Stimulated activated naive CD8-positive, alpha-beta T cell treated with anti-CD3 and anti-CD28 coated beads, Interleukin-15, Interleukin-2, amounts not matched to agents 100 U/mL and 50 U/mL, for 24 hours (primary cell): ENCODE data around the gene PGBD2.
"Not testable (repeated sequence)": the region's sequence is repeated elsewhere in the genome, so short reads cannot be mapped to it uniquely, and the experiment has no call there.

Experiments used
- ATAC-seq: fragments of 150-1000 bp; cut with Tn5 transposase; one replicate; pipeline ENCODE4 v1.10.0; 2021
- DNase-seq: peaks from one replicate; pipeline ENCODE4 v3.0.0; 2021

The PGBD2 gene

GRCh38 chr1:248906009-248906752 is at the start of gene PGBD2:
PGBD2 (plus strand) TSS chr1:248906235; CDS start chr1:248913863, 7,628 bp downstream.
- DNase-seq (peak; percentile 99), ATAC-seq (peak; percentile 92)

- DNase-seq (no peak), ATAC-seq (no peak)
These were observed 48.8 kb upstream of the PGBD2 start for GRCh38 chr1:248857201-248857600.

DNA sequence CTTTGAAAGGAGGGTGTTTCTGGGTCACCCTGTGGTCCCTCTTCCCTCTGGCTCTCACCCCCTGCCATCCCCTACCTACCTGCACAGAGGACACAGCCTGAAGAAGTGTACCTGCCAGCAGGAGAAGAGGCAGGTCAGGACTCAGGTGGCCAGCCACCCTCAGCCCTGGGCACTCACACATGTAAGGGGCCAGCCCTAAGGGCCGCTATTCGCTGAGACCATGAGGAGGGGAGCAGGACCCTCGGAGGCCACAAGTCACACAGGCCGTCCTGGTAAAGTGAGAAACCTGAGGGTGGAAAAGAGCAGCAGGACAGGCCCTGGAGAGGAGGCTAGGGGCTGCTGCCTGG is 48.3 kb upstream of the PGBD2 start:
- ATAC-seq, result no peak
- no peak for DNase-seq

DNA sequence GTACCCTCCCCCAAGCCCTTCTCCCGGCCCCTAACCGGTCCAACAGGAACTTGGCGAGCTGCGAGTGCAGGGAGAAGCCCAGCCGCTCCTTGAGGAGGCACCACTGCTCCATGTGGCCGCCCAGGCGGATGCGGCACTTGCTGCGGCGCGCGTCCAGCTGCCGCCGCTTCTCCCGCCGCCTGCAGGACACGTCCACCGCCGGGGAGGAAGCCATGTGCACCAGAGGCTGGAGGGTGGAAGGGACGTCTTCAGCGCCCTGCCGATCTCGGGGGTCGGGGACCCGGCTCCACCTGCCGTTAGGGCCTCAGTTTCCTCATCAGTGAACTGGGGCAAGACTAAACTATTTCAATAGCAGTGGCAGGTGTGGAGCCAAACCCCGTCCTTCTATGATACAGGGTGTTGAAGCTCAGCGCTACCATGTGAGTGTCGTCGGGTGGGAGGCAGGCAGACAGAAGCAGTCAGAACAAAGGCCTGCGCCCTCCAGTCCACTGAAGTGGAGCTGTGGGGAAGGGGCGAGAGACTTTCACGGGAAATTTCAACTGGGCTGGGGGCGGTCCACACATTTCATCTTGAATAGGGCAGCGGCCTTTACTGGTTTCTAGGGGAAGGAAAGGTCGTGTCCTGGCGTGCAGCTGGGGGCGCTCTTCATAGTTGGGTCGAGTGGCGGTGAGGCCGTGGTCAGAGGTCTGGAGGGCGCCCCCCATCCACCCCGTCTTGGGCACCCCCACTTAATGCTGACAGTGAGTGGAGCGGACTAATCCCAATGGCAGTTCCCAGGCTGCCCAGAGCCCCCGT is 47.7 kb upstream of the PGBD2 start:
- ATAC-seq (peak; percentile 41), DNase-seq (peak; percentile 47)

DNA sequence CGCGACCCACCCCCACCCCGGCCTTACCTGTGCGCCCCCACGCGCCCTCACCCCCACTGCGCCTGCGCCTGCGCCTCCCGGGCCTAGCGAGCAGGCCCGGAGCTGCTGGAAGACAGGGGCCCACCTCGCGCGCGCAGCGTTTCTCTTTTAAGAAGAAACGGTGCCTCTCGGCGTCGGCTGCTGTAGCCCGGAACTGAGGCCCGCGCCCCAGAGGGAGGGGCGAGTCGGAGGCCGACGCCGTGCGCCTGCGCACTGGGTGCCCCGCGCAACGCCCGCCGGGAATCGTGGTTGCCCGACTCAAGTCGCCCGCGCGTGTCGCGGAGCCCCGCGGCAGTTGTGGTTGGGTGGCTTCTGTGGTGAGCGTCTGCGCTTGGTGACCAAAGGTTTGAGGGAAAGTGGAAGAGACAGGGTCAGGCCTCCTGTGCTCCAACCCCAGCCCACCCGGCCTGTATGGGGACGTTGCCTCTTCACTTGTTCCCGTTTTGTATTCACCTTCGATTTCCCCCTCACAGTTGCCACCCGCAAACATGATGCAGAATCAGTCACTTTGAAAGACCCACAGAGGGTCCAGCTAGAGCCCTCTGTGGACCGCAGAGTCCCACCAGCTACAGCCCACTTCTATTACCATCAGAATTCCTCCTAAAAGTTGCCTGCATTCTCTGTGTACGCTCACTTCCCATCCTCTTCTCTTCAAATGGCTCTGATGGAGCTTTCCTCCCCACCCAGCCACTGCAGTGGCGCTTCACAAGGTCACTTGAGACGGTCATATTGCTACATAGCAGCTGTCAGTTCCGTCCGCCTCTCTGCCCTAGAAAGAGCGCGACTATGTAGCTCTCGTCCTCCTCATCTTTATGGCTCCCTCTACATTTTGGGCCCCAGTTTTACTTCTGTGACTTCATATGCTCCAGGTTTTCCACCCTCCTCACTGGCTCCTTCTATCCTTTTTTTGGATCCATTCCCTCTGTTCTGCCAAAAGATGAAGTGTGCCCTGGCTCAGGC is 46.8 kb upstream of the PGBD2 start, which contains the start of gene ZNF692:
Gene ZNF692 (minus strand): TSS at position 195 of the 999 bp plus-strand sequence. CDS start 776 bp downstream, outside the sequence.
- DNase-seq, result peak; percentile 97
- ATAC-seq, result peak; percentile 88

- ATAC-seq, result no peak
- DNase-seq, result no peak
These were observed 46.0 kb upstream of the PGBD2 start for GRCh38 chr1:248860007-248860406.

GRCh38 chr1:248861616-248862015 is 44.4 kb upstream of the PGBD2 start:
- no peak for DNase-seq
- ATAC-seq, result no peak

GRCh38 chr1:248862695-248862997 is 43.4 kb upstream of the PGBD2 start:
- ATAC-seq, result peak; percentile 24
- DNase-seq, result peak; percentile 32

DNA sequence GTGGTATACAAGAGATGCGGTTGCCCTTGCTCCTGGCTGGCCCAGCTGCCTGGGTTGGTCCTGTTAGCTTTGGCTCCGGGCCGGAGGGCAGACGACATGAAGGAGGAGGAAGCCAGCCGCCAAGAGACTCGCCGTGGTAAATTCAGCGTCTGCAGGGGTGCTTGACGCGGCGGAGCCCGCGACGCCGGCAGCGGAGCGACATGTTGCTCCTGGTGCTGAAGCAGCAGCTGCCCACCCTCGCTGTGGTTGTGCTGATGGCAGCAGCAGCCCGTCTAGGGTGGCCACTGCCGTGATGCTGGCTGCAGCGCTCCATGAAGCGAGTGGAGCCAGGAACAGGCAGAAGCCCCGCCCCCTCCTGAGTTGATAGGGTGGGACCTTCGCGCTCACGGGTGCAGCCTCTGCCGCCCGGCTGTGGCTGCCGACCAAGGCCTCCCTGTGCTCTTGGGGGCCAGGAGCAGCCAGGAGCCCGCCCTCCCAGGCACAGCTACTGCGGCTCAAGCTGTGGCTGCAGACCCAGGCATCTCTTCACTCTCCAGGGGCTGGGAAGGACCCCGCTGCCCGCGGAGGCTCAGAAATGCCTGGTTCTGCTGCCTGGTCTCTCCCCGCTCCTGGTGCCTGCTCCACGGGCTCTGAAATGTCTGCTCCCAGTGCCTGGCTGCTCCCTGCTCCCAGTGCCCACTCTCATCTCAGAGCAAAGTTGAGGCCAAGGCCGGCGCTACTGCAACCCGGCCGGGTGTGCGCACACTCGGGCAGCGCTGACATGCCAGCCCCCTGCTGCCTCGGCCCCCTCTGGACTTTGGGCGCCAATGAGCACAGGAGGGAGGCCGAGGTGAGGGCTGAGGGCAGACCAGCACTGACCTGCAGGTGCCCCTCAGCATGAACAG is 42.8 kb upstream of the PGBD2 start:
- ATAC-seq (peak; percentile 72), DNase-seq (peak; percentile 89)

GRCh38 chr1:248871837-248872401 is 34.1 kb upstream of the PGBD2 start:
- ATAC-seq (no peak), DNase-seq (no peak)

DNA sequence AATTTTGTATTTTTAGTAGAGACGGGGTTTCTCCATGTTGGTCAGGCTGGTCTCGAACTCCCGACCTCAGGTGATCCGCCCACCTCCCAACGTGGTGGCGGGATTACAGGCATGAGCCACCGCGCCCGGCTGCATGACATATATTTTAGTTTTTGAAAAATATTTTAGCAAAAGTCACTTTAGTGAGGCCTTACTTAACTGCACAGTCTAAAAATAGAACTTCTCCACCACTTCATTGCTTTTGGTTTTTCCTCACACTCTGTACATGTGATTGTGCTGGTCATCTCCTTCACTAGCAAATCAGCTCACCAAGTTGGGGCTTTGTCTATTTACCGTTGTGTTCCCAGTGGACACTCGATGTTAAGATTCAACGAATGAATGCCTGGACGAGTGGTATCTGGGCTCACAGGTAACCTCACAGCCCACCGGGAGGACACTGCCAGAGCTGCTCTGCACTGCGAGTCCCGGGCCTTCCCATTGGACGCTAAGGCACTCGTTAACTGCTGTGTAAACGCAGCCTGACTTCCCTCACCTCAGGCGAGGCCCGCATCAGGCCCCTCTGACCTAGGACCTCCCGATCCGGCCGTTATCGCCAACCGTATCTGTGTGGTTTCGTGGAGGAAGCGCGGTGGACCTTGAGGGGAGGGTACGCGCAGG is 33.2 kb upstream of the PGBD2 start:
- ATAC-seq (peak; percentile 57), DNase-seq (peak; percentile 72)

DNA sequence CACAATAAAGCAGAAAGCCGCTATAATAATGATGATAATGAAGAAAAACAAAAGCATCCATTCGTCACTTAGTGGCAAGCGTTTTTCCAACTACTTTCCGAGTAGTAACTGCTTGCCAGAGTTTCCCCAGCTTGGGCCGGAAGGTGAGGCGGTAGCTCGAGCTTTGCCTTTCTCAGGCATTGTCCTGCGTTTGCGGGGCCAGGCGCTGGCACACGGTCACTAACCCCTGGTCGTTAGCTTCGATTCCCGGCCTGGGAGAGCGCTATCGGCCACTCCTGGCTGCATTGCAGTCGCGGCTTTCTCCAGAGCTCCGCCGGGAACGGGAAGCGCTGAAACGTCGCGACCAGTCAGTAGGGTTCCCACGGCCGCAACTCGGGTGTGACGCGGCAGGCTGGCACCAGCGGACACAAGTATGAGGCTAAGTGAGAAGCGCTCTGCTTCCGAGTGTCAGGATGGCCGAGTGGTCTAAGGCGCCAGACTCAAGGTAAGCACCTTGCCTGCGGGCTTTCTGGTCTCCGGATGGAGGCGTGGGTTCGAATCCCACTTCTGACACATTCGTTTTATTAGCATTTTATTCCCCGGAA is 32.5 kb upstream of the PGBD2 start:
- peak; percentile 90 for ATAC-seq
- DNase-seq, result peak; percentile 93

DNA sequence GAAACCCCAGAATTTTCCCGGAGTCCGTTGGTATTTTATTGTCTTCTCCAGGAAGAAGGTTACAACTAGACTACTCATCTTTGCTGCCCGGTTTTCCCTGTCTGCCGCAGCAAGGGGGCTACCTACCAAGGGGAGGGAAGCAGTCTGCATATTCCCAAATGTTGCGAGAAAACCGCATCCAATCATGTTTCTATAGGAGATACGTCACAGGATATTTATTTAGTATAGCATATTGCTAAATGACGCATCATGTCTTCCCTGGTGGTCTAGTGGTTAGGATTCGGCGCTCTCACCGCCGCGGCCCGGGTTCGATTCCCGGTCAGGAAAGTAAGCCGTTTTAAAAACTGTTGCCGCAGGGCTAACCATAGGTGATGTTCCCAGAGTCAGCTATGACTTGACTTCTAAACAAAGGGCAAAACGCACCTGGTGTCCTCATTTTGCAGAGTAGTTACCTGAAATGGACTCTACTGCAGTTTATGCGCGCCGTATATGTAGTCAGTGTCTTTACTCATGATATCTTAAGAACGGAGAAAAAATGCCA is 32.0 kb upstream of the PGBD2 start:
- peak; percentile 70 for ATAC-seq
- peak; percentile 82 for DNase-seq

DNA sequence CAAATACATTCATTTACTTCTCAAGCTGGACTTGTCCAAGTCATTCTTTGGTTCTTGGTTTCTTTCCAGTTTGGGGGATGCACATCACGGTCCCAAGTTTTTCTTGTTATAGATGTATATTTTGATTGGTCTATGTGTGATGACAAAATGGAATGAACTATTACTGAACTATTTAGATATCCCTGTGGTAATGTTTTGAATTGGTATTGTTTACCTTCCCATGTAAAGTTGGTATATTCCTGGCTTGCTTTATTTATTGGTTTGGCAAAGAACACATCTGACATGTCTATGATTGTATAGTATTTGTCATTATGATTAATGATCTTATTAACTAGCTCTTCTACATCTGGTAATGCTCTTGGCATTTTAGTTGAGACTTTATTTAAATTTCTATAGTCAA is 24.8 kb upstream of the PGBD2 start:
- no peak for DNase-seq
- no peak for ATAC-seq

GRCh38 chr1:248882427-248882826 is 23.6 kb upstream of the PGBD2 start:
- DNase-seq, ATAC-seq: not testable (repeated sequence)

- no peak for ATAC-seq
- no peak for DNase-seq
These were observed 21.3 kb upstream of the PGBD2 start for GRCh38 chr1:248884632-248885295.

DNA sequence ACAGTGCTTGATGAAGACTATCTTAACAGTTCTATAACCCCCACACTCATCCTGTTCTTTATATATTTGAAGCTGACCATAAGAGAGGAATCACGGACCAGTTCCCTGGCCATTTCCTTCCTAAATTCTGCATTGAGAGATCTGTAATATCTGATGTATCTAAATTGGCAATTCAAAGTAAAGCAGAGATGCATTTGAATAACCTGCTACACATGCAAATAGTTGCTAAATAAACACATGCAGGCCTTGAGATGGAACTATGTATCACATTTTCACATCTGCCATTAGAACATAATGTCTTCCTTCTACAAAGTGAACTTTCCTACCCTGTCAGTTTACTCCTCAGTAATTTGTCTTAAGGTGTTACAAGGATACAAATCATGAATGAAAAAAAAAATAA is 20.4 kb upstream of the PGBD2 start:
- no peak for DNase-seq
- ATAC-seq, result no peak

DNA sequence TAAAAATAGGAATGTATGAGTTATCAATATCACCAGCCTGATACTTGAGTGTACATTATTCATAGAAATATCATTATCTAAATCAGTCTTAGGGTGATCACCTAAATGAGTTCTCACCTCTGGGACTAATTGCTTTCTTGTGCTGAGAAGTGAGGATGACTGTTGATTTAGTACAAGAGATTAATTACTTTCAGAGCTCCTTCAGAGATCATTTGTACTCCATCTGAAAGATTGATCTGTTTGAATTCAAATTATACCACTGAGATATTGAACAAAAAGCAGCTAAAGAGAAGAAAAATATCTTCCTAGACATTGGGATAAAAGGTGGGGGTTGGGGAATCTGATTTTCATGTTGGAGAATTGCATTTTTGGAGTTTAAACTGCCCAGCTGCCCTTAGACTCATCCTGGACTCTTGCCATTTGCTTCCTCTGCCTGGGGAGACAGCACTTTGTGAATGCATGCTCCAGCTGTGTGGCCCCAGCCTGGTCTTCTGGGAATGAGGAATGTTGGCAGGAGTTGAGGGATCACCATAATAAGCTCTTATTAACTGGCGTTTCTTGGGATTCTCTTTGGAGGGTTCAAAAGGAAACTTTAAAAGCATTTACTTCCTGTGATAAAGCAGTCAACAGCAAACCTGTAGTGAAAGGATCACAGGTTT is 19.7 kb upstream of the PGBD2 start:
- DNase-seq (no peak), ATAC-seq (no peak)

- DNase-seq, ATAC-seq: not testable (repeated sequence)
These were observed 16.2 kb upstream of the PGBD2 start for GRCh38 chr1:248889914-248890243.
